ENCODE data around the gene PHF11. TPM values are rescaled to one million over a fixed set of nuclear protein-coding genes. Genes with fewer than 3 reads are reported as not detected.

Gene PHF11
- polyA plus RNA-seq, 1 of the 3 experiments (the other 2 are of a cell fraction), result 3.0 TPM

DNA sequence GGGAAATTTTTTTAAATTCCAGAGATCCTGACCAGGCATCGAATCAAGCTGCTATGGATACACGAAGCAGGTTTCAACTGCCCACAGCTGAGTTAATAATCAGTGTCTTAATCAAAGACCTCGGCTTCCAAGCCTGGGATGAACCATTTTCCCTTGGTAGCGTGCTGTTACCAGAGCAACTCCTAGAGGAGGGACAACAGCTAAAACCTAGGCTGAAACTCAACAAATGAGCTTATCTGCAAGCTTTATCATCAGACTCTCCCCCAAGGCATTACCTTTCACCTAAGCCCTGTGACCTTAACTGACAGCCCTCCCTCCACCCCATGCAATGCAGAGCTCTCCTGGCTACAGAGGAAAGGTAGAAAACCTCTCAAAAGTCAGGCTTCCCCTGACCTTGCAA lies 49.9 kb downstream of the PHF11 start:
- Histone ChIP-seq H3F3A (replicated peaks; ENCODE audit: insufficient read depth) (no peaks in the 10 kb centered on the region), H3K27ac (ENCODE audit: low read depth in 2 of 2, low read length in 1 of 2) (no peak overlapping the region), H3K27me3 (ENCODE audit: insufficient read depth) (no peaks in the 10 kb centered on the region), H3K79me2 (ENCODE audit: insufficient read depth) (no peaks in the 10 kb centered on the region), H3K9ac (no peak overlapping the region), H3K9me3 (no peaks in the 10 kb centered on the region), H4K20me1 (ENCODE audit: insufficient read depth) (no peaks in the 10 kb centered on the region), H3K4me2 (no peak overlapping the region), H3K4me3 (ENCODE audit: low read depth in 2 of 2, low read length in 1 of 2) (no peak overlapping the region), H2AFZ (ENCODE audit: low read depth) (no peak overlapping the region), H3K4me1 (ENCODE audit: control insufficient read depth in 1 of 2, insufficient read depth in 2 of 2, low read depth in 1 of 2, low read length in 1 of 2) (no peaks in the 10 kb centered on the region; a peak in 1 of 4 replicates), H3K36me3 (replicated peaks in 1 of 2; ENCODE audit: control insufficient read depth in 1 of 2, insufficient read depth in 2 of 2, low read length in 1 of 2) (peaks cover 35 to 54% of the 10 kb centered on the region in 2 experiments), H3K9me2 (no peaks in the 10 kb centered on the region)
- WGBS (ENCODE audit: low lambda C conversion rate), result 85% methylated on average over 4 of the region's 4 CpGs
- CTCF ChIA-PET, result interaction anchor here (1.6 kb wide), 1 partner anchor 61 kb away, joined by 3 read pairs; no protein-coding TSS in a partner anchor
- TF ChIP-seq MEF2A (IDR thresholded peaks at IDR 0.05; ENCODE audit: borderline replicate concordance, low read depth) (no peak), ELF1 (IDR thresholded peaks at IDR 0.05) (no peak)
- TF ChIP-seq, protein P1, sequence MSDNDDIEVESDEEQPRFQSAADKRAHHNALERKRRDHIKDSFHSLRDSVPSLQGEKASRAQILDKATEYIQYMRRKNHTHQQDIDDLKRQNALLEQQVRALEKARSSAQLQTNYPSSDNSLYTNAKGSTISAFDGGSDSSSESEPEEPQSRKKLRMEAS (IDR thresholded peaks at IDR 0.05; ENCODE audit: low read depth), result no peak
- DNase-seq, result no peak
- POLR2A ChIA-PET, result no interaction called here

DNA sequence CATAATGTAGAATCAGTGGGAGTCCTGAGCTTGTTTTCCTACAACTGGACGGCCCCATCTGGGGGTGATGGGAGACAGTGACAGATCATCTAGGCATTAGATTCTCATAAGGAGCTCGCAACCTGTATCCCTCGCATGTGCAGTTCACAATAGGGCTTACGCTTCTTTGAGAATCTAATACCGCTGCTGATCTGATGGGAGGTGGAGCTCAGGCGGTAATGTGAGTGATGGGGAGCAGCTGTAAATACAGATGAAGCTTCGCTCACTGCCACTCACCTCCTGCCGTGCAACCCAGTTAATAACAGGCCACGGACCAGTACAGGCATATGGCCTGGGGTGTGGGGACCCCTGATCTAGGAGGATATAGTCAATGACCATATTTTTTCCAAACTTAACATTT lies 50.8 kb downstream of the PHF11 start:
- POLR2A ChIA-PET, result no interaction called here
- no peaks in the 10 kb centered on the region for H3K27me3 ChIP-seq (ENCODE audit: insufficient read depth)
- peaks cover 28 to 46% of the 10 kb centered on the region in 2 experiments for H3K36me3 ChIP-seq (replicated peaks in 1 of 2; ENCODE audit: control insufficient read depth in 1 of 2, insufficient read depth in 2 of 2, low read length in 1 of 2)
- H3K9me2 ChIP-seq, result no peaks in the 10 kb centered on the region
- TF ChIP-seq CHD2 (IDR thresholded peaks at IDR 0.05; ENCODE audit: low read length, partially characterized antibody) (no peak), GATA2 (CRISPR knock-in tag; IDR thresholded peaks at IDR 0.05) (no peak), FOXM1 (IDR thresholded peaks at IDR 0.05; ENCODE audit: low read depth) (no peak), FOXJ3 (CRISPR knock-in tag; IDR thresholded peaks at IDR 0.05) (no peak), RCOR1 (IDR thresholded peaks at IDR 0.05; ENCODE audit: low read length) (no peak), POLR2AphosphoS5 (IDR thresholded peaks at IDR 0.05; ENCODE audit: low read depth, low read length) (no peak), EZH2phosphoT487 (IDR thresholded peaks at IDR 0.05; ENCODE audit: borderline replicate concordance, low read depth) (no peak), MXI1 (IDR thresholded peaks at IDR 0.05; ENCODE audit: low read depth, low read length) (no peak), MEF2A (IDR thresholded peaks at IDR 0.05; ENCODE audit: borderline replicate concordance, low read depth) (no peak), YY1 (IDR thresholded peaks at IDR 0.05; ENCODE audit: low read depth) (no peak), TAF1 (IDR thresholded peaks at IDR 0.05; ENCODE audit: borderline replicate concordance, low read depth, low read length) (no peak)
- TF ChIP-seq, protein P2, sequence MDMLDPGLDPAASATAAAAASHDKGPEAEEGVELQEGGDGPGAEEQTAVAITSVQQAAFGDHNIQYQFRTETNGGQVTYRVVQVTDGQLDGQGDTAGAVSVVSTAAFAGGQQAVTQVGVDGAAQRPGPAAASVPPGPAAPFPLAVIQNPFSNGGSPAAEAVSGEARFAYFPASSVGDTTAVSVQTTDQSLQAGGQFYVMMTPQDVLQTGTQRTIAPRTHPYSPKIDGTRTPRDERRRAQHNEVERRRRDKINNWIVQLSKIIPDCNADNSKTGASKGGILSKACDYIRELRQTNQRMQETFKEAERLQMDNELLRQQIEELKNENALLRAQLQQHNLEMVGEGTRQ (IDR thresholded peaks at IDR 0.05; ENCODE audit: borderline replicate concordance, low read depth, low read length), result no peak
- TF ChIP-seq, protein P1 (IDR thresholded peaks at IDR 0.05; ENCODE audit: low read depth), result no peak
- TF ChIP-seq, protein P3, sequence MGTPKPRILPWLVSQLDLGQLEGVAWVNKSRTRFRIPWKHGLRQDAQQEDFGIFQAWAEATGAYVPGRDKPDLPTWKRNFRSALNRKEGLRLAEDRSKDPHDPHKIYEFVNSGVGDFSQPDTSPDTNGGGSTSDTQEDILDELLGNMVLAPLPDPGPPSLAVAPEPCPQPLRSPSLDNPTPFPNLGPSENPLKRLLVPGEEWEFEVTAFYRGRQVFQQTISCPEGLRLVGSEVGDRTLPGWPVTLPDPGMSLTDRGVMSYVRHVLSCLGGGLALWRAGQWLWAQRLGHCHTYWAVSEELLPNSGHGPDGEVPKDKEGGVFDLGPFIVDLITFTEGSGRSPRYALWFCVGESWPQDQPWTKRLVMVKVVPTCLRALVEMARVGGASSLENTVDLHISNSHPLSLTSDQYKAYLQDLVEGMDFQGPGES (IDR thresholded peaks at IDR 0.05; ENCODE audit: low read depth, low read length), result no peak
- 98% methylated on average over 6 of the region's 9 CpGs for WGBS (ENCODE audit: low lambda C conversion rate)
- CTCF ChIA-PET, result interaction anchor here (1.6 kb wide), 1 partner anchor 60 kb away, joined by 3 read pairs; no protein-coding TSS in a partner anchor
- no peaks in the 10 kb centered on the region for H3K79me2 ChIP-seq (ENCODE audit: insufficient read depth)
- H3K4me3 ChIP-seq (ENCODE audit: low read depth in 2 of 2, low read length in 1 of 2), result no peak overlapping the region
- H4K20me1 ChIP-seq (ENCODE audit: insufficient read depth), result no peaks in the 10 kb centered on the region
- DNase-seq, result no peak
- H3K9ac ChIP-seq, result no peak overlapping the region
- no peaks in the 10 kb centered on the region for H3K9me3 ChIP-seq
- no peaks in the 10 kb centered on the region; a peak in 1 of 4 replicates for H3K4me1 ChIP-seq (ENCODE audit: control insufficient read depth in 1 of 2, insufficient read depth in 2 of 2, low read depth in 1 of 2, low read length in 1 of 2)
- no peak overlapping the region for H3K27ac ChIP-seq (ENCODE audit: low read depth in 2 of 2, low read length in 1 of 2)
- no peak overlapping the region for H2AFZ ChIP-seq (ENCODE audit: low read depth)
- H3F3A ChIP-seq (replicated peaks; ENCODE audit: insufficient read depth), result no peaks in the 10 kb centered on the region
- no peak overlapping the region for H3K4me2 ChIP-seq
